Suprapubic skin (tissue), 4 donors: Measurements from ENCODE around the gene MME. TPM values are rescaled to one million over a fixed set of nuclear protein-coding genes. Genes with fewer than 3 reads are reported as not detected.

ENCODE experiments used
- DNase-seq, 2 donors: peaks; one replicate each; pipeline ENCODE4 v3.0.0-alpha.2; 2019; ENCODE audit warnings: low spot score in 2 of 2
- H3K27ac ChIP-seq: fragments of 200-600 bp; sonication (generic); one replicate; pipeline ENCODE4 v1.5.1; 2019
- H3K27me3 ChIP-seq: fragments of 200-600 bp; sonication (generic); one replicate; pipeline ENCODE4 v1.5.1; 2019
- H3K36me3 ChIP-seq: fragments of 200-600 bp; sonication (generic); one replicate; pipeline ENCODE4 v1.5.1; 2019
- H3K4me1 ChIP-seq: fragments of 200-600 bp; sonication (generic); one replicate; pipeline ENCODE4 v1.5.1; 2019
- H3K4me3 ChIP-seq: fragments of 200-600 bp; sonication (generic); one replicate; pipeline ENCODE4 v1.5.1; 2019; ENCODE audit warnings: mild to moderate bottlenecking
- H3K9me3 ChIP-seq: fragments of 200-600 bp; sonication (generic); one replicate; pipeline ENCODE4 v1.5.1; 2019
- EP300 ChIP-seq: sonication (generic); formaldehyde crosslinking; IDR thresholded peaks from one replicate; pipeline ENCODE4 v1.6.1; 2017; ENCODE audit warnings: antibody characterized with exemption
- POLR2A ChIP-seq, 2 donors: fragments of 450-650 bp; IDR thresholded peaks; one replicate each; pipeline ENCODE4 v1.6.1; 2017; ENCODE audit warnings: antibody characterized with exemption in 2 of 2, mild to moderate bottlenecking in 2 of 2, moderate library complexity in 2 of 2
- POLR2AphosphoS5 ChIP-seq, 3 donors: sonication (generic); formaldehyde crosslinking; IDR thresholded peaks; one replicate each; pipeline ENCODE4 v1.6.1; 2017; ENCODE audit warnings: antibody characterized with exemption in 3 of 3
- WGBS: methylation state at CpG from one replicate; pipeline ENCODE4 v1.1.5; 2018; 5-methylcytosine and 5-hydroxymethylcytosine counted together
- total RNA-seq, 4 donors: library from RNA; depleted of rRNA; stranded (reverse); fragments of >200 nt; gene quantifications; one replicate each; pipeline ENCODE4 v1.1.0, GENCODE V29; 2016
- TF ChIP-seq, protein P1 (sequence below), 2 donors: fragments of 200-600 bp in 1 of 2; fragments of 450-650 bp in 1 of 2; sonication (generic) in 1 of 2; IDR thresholded peaks; one replicate each; pipeline ENCODE4 v1.5.1; 2016 to 2019; ENCODE audit warnings: antibody characterized with exemption in 2 of 2, mild to moderate bottlenecking in 1 of 2, moderate library complexity in 1 of 2

Gene MME
- total RNA-seq, 4 donors from 2014 or later, result 1.9 to 8.2 (median 6.4) TPM

DNA sequence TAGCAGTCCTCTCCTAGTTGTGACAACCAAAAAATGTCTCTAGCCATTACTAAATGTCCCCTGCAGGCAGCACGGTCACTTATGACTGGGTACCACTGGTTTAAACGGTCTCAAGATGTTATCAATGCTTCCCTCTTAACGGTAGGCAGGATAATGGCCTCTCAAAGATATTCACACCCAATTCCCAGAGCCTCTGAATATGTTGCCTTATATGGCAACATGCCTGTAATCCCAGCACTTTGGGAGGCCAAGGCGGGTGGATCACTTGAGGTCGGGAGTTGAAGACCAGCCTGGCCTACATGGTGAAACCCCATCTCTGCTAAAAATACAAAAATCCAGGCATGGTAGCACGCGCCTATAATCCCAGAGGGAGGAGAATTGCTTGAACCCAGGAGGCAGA lies 9.4 kb downstream of the MME start:
- Histone ChIP-seq H3K4me1 (no peaks in the 10 kb centered on the region), H3K27ac (no peak overlapping the region), H3K4me3 (no peak overlapping the region), H3K36me3 (no peaks in the 10 kb centered on the region), H3K9me3 (no peaks in the 10 kb centered on the region), H3K27me3 (no peaks in the 10 kb centered on the region)
- no peak for DNase-seq
- TF ChIP-seq POLR2A (IDR thresholded peaks at IDR 0.05) (no peak), POLR2AphosphoS5 (IDR thresholded peaks at IDR 0.05) (no peak), EP300 (no peak)
- TF ChIP-seq, protein P1, sequence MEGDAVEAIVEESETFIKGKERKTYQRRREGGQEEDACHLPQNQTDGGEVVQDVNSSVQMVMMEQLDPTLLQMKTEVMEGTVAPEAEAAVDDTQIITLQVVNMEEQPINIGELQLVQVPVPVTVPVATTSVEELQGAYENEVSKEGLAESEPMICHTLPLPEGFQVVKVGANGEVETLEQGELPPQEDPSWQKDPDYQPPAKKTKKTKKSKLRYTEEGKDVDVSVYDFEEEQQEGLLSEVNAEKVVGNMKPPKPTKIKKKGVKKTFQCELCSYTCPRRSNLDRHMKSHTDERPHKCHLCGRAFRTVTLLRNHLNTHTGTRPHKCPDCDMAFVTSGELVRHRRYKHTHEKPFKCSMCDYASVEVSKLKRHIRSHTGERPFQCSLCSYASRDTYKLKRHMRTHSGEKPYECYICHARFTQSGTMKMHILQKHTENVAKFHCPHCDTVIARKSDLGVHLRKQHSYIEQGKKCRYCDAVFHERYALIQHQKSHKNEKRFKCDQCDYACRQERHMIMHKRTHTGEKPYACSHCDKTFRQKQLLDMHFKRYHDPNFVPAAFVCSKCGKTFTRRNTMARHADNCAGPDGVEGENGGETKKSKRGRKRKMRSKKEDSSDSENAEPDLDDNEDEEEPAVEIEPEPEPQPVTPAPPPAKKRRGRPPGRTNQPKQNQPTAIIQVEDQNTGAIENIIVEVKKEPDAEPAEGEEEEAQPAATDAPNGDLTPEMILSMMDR (IDR thresholded peaks at IDR 0.05), result no peak
- 83% methylated on average over 7 of the region's 7 CpGs for WGBS

DNA sequence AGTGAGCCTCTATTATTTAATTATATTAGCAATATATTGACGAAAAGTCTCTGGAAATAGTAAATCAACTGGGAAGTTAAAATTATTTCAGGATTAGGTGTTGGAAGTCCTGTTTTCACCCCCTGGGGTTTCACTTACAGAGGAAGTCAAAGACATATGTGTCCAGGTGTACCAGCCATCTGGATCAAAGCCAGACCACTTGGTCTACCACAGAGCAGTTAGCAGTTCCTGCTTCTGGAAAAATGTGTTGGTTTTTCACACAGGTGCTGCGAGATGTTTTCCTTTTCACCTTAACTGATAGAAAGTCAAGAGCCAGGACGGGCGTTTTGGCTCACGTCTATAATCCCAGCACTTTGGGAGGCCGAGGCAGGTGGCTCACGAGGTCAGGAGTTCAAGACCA lies 13.1 kb downstream of the MME start:
- Histone ChIP-seq H3K4me1 (no peaks in the 10 kb centered on the region), H3K9me3 (no peaks in the 10 kb centered on the region), H3K27ac (no peak overlapping the region), H3K4me3 (no peak overlapping the region), H3K27me3 (no peaks in the 10 kb centered on the region), H3K36me3 (no peaks in the 10 kb centered on the region)
- DNase-seq, result no peak
- WGBS, result 63% methylated on average over 7 of the region's 7 CpGs
- TF ChIP-seq POLR2AphosphoS5 (IDR thresholded peaks at IDR 0.05) (no peak), POLR2A (IDR thresholded peaks at IDR 0.05) (no peak), EP300 (no peak)
- TF ChIP-seq, protein P1 (IDR thresholded peaks at IDR 0.05), result no peak

DNA sequence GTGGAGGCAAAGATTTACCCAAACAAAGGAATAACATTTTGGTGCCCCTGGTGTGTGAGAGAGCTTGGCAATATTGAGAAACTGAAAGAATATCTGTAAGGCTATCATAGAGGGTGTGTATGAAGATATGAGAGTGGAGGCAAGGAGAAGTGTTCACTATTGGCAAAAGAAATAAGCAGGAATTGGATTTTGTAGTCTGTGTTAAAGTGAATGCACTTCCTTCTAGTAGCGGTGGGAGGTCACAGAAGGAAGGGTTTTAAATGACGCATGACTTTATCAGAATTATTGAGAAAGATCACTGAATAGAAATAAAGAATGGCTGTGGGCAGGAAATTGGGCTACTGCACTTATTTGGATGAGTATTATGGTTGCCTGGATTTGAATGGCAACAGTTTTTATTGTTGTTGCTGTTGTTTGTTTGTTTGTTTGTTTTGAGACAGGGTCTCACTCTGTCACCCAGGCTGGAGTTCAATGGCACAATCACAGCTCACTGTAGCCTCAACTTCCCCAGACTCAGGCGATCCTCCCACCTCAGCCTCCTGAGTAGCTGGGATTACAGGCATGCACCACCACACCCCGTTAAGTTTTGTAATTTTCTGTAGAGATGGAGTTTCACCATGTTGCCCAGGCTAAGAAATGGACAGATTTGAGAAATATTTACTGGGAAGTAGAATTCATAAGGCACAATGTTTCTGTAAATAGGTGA lies 16.3 kb downstream of the MME start:
- no peak overlapping the region for H3K27ac ChIP-seq
- H3K4me3 ChIP-seq, result no peak overlapping the region
- DNase-seq, result no peak
- 91% methylated on average over 4 of the region's 4 CpGs for WGBS
- H3K4me1 ChIP-seq, result no peaks in the 10 kb centered on the region
- no peaks in the 10 kb centered on the region for H3K27me3 ChIP-seq
- no peaks in the 10 kb centered on the region for H3K9me3 ChIP-seq
- TF ChIP-seq EP300 (no peak), POLR2A (IDR thresholded peaks at IDR 0.05) (no peak), POLR2AphosphoS5 (IDR thresholded peaks at IDR 0.05) (no peak)
- TF ChIP-seq, protein P1 (IDR thresholded peaks at IDR 0.05), result no peak
- no peaks in the 10 kb centered on the region for H3K36me3 ChIP-seq

GRCh38 chr3:155097009-155097349 lies 16.9 kb downstream of the MME start:
- WGBS, result 91% methylated on average over 2 of the region's 2 CpGs
- Histone ChIP-seq H3K9me3 (no peaks in the 10 kb centered on the region), H3K27me3 (no peaks in the 10 kb centered on the region), H3K4me3 (no peak overlapping the region), H3K27ac (no peak overlapping the region), H3K36me3 (no peaks in the 10 kb centered on the region), H3K4me1 (no peaks in the 10 kb centered on the region)
- TF ChIP-seq POLR2AphosphoS5 (IDR thresholded peaks at IDR 0.05) (no peak), EP300 (no peak), POLR2A (IDR thresholded peaks at IDR 0.05) (no peak)
- TF ChIP-seq, protein P1 (IDR thresholded peaks at IDR 0.05), result no peak
- no peak for DNase-seq

GRCh38 chr3:155101398-155101797 lies 21.3 kb downstream of the MME start:
- H3K36me3 ChIP-seq, result no peaks in the 10 kb centered on the region
- no peak overlapping the region for H3K27ac ChIP-seq
- TF ChIP-seq, protein P1 (IDR thresholded peaks at IDR 0.05), result no peak
- TF ChIP-seq EP300, result no peak
- TF ChIP-seq POLR2A (IDR thresholded peaks at IDR 0.05), result no peak
- no peak for TF ChIP-seq POLR2AphosphoS5 (IDR thresholded peaks at IDR 0.05)
- H3K4me1 ChIP-seq, result no peaks in the 10 kb centered on the region
- DNase-seq, result no peak
- 61% methylated on average over 2 of the region's 2 CpGs for WGBS
- H3K9me3 ChIP-seq, result no peaks in the 10 kb centered on the region
- H3K27me3 ChIP-seq, result no peaks in the 10 kb centered on the region
- H3K4me3 ChIP-seq, result no peak overlapping the region
